Liver (tissue), 9 donors: ENCODE data around the gene ABCA3. TPM values are rescaled to one million over a fixed set of nuclear protein-coding genes. Genes with fewer than 3 reads are reported as not detected.

Experiments
- DNase-seq: peaks from one replicate; pipeline ENCODE4 v3.0.0-alpha.2; 2017; ENCODE audit warnings: low spot score
- H3K27ac ChIP-seq, 2 donors: one replicate each; pipeline ENCODE4 v1.7.0; 2013; ENCODE audit warnings: inconsistent platforms in 2 of 2, low read length in 2 of 2, control low read depth in 1 of 2, low read depth in 1 of 2, mild to moderate bottlenecking in 1 of 2
- H3K27me3 ChIP-seq, 4 donors: one replicate each; pipeline versions ENCODE4 v1.6.1 to v1.7.0; 2013; ENCODE audit warnings: low read length in 3 of 4, inconsistent platforms in 1 of 4, mild to moderate bottlenecking in 1 of 4, moderate library complexity in 1 of 4; ENCODE audit not compliant: control insufficient read depth in 4 of 4, insufficient read depth in 4 of 4
- H3K36me3 ChIP-seq, 4 donors: one replicate each; pipeline versions ENCODE4 v1.6.1 to v1.7.0; 2013; ENCODE audit warnings: low read length in 3 of 4, mild to moderate bottlenecking in 3 of 4, low read depth in 1 of 4, moderate library complexity in 1 of 4; ENCODE audit not compliant: control insufficient read depth in 4 of 4, insufficient read depth in 3 of 4
- H3K4me1 ChIP-seq, 4 donors: one replicate each; pipeline versions ENCODE4 v1.6.1 to v1.7.0; 2013; ENCODE audit warnings: low read length in 3 of 4, mild to moderate bottlenecking in 3 of 4, moderate library complexity in 1 of 4; ENCODE audit not compliant: control insufficient read depth in 4 of 4, insufficient read depth in 4 of 4
- H3K4me3 ChIP-seq, 3 donors: one replicate each; pipeline versions ENCODE4 v1.6.1 to v1.7.0; 2013; ENCODE audit warnings: low read length in 3 of 3, control low read depth in 1 of 3, low read depth in 1 of 3, mild to moderate bottlenecking in 1 of 3
- H3K9ac ChIP-seq, 2 donors: one replicate each; pipeline ENCODE4 v1.7.0; 2013; ENCODE audit warnings: low read length in 2 of 2, mild to moderate bottlenecking in 2 of 2, moderate library complexity in 2 of 2, control low read depth in 1 of 2, low read depth in 1 of 2
- H3K9me3 ChIP-seq, 4 donors: one replicate each; pipeline versions ENCODE4 v1.6.1 to v1.7.0; 2013; ENCODE audit warnings: low read length in 3 of 4; ENCODE audit not compliant: control insufficient read depth in 4 of 4
- ATF3 ChIP-seq: IDR thresholded peaks from 2 replicates; pipeline ENCODE4 v1.6.1; 2016; ENCODE audit warnings: antibody characterized with exemption
- EGR1 ChIP-seq, 2 donors: IDR thresholded peaks; 2 replicates each; pipeline ENCODE4 v1.6.1; 2016 to 2018; ENCODE audit warnings: antibody characterized with exemption in 2 of 2, low read depth in 2 of 2
- FOXA1 ChIP-seq: IDR thresholded peaks from 2 replicates; pipeline ENCODE4 v1.6.1; 2016; ENCODE audit warnings: antibody characterized with exemption
- FOXA2 ChIP-seq: IDR thresholded peaks from 2 replicates; pipeline ENCODE4 v1.6.1; 2016; ENCODE audit warnings: antibody characterized with exemption
- GABPA ChIP-seq, 2 donors: IDR thresholded peaks in 1 of 2; conservative IDR thresholded peaks in 1 of 2; 2 replicates each; pipeline ENCODE4 v1.6.1; 2016; ENCODE audit warnings: antibody characterized with exemption in 2 of 2, mild to moderate bottlenecking in 1 of 2, moderate library complexity in 1 of 2
- HNF4G ChIP-seq: IDR thresholded peaks from 2 replicates; pipeline ENCODE4 v1.6.1; 2016; ENCODE audit warnings: antibody characterized with exemption
- JUND ChIP-seq, 2 donors: IDR thresholded peaks; 2 replicates each; pipeline ENCODE4 v1.6.1; 2016; ENCODE audit warnings: antibody characterized with exemption in 2 of 2
- NR2F2 ChIP-seq: IDR thresholded peaks from 2 replicates; pipeline ENCODE4 v1.6.1; 2016; ENCODE audit warnings: antibody characterized with exemption
- RAD21 ChIP-seq, 2 donors: IDR thresholded peaks; 2 replicates each; pipeline ENCODE4 v1.6.1; 2016; ENCODE audit warnings: antibody characterized with exemption in 2 of 2, mild to moderate bottlenecking in 2 of 2
- RXRA ChIP-seq, 2 donors: IDR thresholded peaks; 2 replicates each; pipeline ENCODE4 v1.6.1; 2017 to 2018; ENCODE audit warnings: antibody characterized with exemption in 2 of 2, mild to moderate bottlenecking in 1 of 2
- SP1 ChIP-seq: IDR thresholded peaks from 2 replicates; pipeline ENCODE4 v1.6.1; 2018; ENCODE audit warnings: antibody characterized with exemption, mild to moderate bottlenecking
- TAF1 ChIP-seq: conservative IDR thresholded peaks from 2 replicates; pipeline ENCODE4 v1.6.1; 2016; ENCODE audit warnings: antibody characterized with exemption, mild to moderate bottlenecking
- YY1 ChIP-seq: IDR thresholded peaks from 2 replicates; pipeline ENCODE4 v1.6.1; 2016; ENCODE audit warnings: antibody characterized with exemption, mild to moderate bottlenecking
- ZBTB33 ChIP-seq: IDR thresholded peaks from 2 replicates; pipeline ENCODE4 v1.6.1; 2016; ENCODE audit warnings: antibody characterized with exemption
- WGBS: extraction: QIAGEN DNeasy Blood & Tissue Kit; methylation state at CpG from one replicate; pipeline ENCODE4 v1.1.7; 2013; 5-methylcytosine and 5-hydroxymethylcytosine counted together
- polyA plus RNA-seq, 2 donors: library from polyadenylated mRNA; stranded (reverse) in 1 of 2; unstranded in 1 of 2; fragments of 200-250 nt in 1 of 2; fragments of >200 nt in 1 of 2; fragmentation: Nextera tagmentation in 1 of 2; extraction: Ambion mirVana in 1 of 2; gene quantifications; one replicate each; pipeline versions ENCODE4 v1.2.1 to v1.2.3, GENCODE V29; 2013 to 2015
- total RNA-seq, 2 donors: library from RNA; depleted of rRNA; stranded (reverse); fragments of >200 nt; gene quantifications; one replicate each; pipeline ENCODE4 v1.2.3, GENCODE V29; 2014
- TF ChIP-seq, protein P1 (sequence below): fragments of 150-350 bp; IDR thresholded peaks from 2 replicates; pipeline ENCODE4 v1.5.1; 2017; ENCODE audit warnings: improper control_type of control experiment, low read depth, low read length; ENCODE audit not compliant: missing input control
- TF ChIP-seq, protein P2 (sequence below): IDR thresholded peaks from 2 replicates; pipeline ENCODE4 v1.6.1; 2016; ENCODE audit warnings: antibody characterized with exemption
- TF ChIP-seq, protein P3 (sequence below): IDR thresholded peaks from 2 replicates; pipeline ENCODE4 v1.6.1; 2016; ENCODE audit warnings: antibody characterized with exemption, mild to moderate bottlenecking
- donor health status: healthy.
- donor health status: healthy.
- donor health status: healthy.
- donor health status: healthy.
- donor health status: healthy.

ABCA3 gene
- total and polyA plus RNA-seq, 4 donors = 0.47 to 1.1 (median 0.77) TPM

- Histone ChIP-seq H3K27me3 (no peaks in the 10 kb centered on the region), H3K4me1 (no peaks in the 10 kb centered on the region), H3K9me3 (no peaks in the 10 kb centered on the region), H3K36me3 (no peaks in the 10 kb centered on the region), H3K4me3 (no peak overlapping the region), H3K27ac (no peak overlapping the region), H3K9ac (no peak overlapping the region)
- WGBS = 89% methylated on average over 4 of the region's 4 CpGs
- TF ChIP-seq SP1 (no peak), RXRA (IDR thresholded peaks at IDR 0.05) (no peak), GABPA (IDR thresholded peaks at IDR 0.05 in 1 of 2, conservative IDR thresholded peaks at IDR 0.05 in 1 of 2) (no peak), RAD21 (IDR thresholded peaks at IDR 0.05) (no peak), YY1 (no peak), EGR1 (IDR thresholded peaks at IDR 0.05; ENCODE audit: low read depth in 2 of 2) (no peak), ATF3 (no peak), FOXA1 (no peak), HNF4G (no peak), ZBTB33 (no peak), FOXA2 (no peak), TAF1 (no peak), NR2F2 (no peak), JUND (IDR thresholded peaks at IDR 0.05) (no peak)
- TF ChIP-seq, protein P1, sequence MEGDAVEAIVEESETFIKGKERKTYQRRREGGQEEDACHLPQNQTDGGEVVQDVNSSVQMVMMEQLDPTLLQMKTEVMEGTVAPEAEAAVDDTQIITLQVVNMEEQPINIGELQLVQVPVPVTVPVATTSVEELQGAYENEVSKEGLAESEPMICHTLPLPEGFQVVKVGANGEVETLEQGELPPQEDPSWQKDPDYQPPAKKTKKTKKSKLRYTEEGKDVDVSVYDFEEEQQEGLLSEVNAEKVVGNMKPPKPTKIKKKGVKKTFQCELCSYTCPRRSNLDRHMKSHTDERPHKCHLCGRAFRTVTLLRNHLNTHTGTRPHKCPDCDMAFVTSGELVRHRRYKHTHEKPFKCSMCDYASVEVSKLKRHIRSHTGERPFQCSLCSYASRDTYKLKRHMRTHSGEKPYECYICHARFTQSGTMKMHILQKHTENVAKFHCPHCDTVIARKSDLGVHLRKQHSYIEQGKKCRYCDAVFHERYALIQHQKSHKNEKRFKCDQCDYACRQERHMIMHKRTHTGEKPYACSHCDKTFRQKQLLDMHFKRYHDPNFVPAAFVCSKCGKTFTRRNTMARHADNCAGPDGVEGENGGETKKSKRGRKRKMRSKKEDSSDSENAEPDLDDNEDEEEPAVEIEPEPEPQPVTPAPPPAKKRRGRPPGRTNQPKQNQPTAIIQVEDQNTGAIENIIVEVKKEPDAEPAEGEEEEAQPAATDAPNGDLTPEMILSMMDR = no peak
- TF ChIP-seq, protein P2, sequence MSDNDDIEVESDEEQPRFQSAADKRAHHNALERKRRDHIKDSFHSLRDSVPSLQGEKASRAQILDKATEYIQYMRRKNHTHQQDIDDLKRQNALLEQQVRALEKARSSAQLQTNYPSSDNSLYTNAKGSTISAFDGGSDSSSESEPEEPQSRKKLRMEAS = no peak
- TF ChIP-seq, protein P3, sequence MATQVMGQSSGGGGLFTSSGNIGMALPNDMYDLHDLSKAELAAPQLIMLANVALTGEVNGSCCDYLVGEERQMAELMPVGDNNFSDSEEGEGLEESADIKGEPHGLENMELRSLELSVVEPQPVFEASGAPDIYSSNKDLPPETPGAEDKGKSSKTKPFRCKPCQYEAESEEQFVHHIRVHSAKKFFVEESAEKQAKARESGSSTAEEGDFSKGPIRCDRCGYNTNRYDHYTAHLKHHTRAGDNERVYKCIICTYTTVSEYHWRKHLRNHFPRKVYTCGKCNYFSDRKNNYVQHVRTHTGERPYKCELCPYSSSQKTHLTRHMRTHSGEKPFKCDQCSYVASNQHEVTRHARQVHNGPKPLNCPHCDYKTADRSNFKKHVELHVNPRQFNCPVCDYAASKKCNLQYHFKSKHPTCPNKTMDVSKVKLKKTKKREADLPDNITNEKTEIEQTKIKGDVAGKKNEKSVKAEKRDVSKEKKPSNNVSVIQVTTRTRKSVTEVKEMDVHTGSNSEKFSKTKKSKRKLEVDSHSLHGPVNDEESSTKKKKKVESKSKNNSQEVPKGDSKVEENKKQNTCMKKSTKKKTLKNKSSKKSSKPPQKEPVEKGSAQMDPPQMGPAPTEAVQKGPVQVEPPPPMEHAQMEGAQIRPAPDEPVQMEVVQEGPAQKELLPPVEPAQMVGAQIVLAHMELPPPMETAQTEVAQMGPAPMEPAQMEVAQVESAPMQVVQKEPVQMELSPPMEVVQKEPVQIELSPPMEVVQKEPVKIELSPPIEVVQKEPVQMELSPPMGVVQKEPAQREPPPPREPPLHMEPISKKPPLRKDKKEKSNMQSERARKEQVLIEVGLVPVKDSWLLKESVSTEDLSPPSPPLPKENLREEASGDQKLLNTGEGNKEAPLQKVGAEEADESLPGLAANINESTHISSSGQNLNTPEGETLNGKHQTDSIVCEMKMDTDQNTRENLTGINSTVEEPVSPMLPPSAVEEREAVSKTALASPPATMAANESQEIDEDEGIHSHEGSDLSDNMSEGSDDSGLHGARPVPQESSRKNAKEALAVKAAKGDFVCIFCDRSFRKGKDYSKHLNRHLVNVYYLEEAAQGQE = no peak
- no peak for DNase-seq
Observed at GRCh38 chr16:2373176-2373575, 32.6 kb upstream of the ABCA3 start.

GRCh38 chr16:2372684-2373083 lies 32.2 kb upstream of the ABCA3 start:
- H3K36me3 ChIP-seq = no peaks in the 10 kb centered on the region
- H3K9ac ChIP-seq = no peak overlapping the region
- H3K4me1 ChIP-seq = no peaks in the 10 kb centered on the region
- H3K27me3 ChIP-seq = no peaks in the 10 kb centered on the region
- no peak overlapping the region for H3K27ac ChIP-seq
- WGBS = 80% methylated on average over 4 of the region's 4 CpGs
- TF ChIP-seq, protein P1 = no peak
- no peaks in the 10 kb centered on the region for H3K9me3 ChIP-seq
- no peak overlapping the region for H3K4me3 ChIP-seq
- no peak for DNase-seq
